ENCODE measurements around the gene COL18A1. TPM values are rescaled to one million over a fixed set of nuclear protein-coding genes. Genes with fewer than 3 reads are reported as not detected.

Gene COL18A1
- total RNA-seq, 4 donors from 2014 or later, result 64.7 to 110 (median 98.9) TPM

DNA sequence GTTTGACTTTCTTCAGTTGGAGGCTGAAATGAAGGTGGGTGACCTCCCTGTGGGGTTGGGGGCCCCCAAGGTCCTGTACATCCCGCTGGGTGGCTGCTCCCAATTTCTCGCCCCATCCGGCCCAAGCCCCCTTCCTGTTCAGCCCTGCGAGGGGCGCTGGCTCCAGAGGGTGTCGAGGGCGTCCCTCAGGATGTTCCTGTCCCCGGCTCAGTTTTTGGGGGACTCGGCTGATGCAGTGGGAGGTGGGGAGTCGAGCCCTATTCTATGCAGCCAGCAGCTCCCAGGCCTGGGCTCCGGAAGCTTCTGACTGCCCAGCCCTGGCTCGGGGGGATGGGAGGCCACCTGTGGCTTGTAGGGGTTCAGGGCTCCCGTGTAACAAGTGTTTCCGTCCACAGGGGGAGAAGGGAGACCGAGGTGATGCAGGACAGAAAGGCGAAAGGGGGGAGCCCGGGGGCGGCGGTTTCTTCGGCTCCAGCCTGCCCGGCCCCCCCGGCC lies 99.1 kb downstream of the COL18A1 start:
- no peak for ATAC-seq (ENCODE audit: low FRiP score)
- no peak for DNase-seq (ENCODE audit: low spot score)
- TF ChIP-seq, protein P1, sequence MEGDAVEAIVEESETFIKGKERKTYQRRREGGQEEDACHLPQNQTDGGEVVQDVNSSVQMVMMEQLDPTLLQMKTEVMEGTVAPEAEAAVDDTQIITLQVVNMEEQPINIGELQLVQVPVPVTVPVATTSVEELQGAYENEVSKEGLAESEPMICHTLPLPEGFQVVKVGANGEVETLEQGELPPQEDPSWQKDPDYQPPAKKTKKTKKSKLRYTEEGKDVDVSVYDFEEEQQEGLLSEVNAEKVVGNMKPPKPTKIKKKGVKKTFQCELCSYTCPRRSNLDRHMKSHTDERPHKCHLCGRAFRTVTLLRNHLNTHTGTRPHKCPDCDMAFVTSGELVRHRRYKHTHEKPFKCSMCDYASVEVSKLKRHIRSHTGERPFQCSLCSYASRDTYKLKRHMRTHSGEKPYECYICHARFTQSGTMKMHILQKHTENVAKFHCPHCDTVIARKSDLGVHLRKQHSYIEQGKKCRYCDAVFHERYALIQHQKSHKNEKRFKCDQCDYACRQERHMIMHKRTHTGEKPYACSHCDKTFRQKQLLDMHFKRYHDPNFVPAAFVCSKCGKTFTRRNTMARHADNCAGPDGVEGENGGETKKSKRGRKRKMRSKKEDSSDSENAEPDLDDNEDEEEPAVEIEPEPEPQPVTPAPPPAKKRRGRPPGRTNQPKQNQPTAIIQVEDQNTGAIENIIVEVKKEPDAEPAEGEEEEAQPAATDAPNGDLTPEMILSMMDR (IDR thresholded peaks at IDR 0.05), result no peak

DNA sequence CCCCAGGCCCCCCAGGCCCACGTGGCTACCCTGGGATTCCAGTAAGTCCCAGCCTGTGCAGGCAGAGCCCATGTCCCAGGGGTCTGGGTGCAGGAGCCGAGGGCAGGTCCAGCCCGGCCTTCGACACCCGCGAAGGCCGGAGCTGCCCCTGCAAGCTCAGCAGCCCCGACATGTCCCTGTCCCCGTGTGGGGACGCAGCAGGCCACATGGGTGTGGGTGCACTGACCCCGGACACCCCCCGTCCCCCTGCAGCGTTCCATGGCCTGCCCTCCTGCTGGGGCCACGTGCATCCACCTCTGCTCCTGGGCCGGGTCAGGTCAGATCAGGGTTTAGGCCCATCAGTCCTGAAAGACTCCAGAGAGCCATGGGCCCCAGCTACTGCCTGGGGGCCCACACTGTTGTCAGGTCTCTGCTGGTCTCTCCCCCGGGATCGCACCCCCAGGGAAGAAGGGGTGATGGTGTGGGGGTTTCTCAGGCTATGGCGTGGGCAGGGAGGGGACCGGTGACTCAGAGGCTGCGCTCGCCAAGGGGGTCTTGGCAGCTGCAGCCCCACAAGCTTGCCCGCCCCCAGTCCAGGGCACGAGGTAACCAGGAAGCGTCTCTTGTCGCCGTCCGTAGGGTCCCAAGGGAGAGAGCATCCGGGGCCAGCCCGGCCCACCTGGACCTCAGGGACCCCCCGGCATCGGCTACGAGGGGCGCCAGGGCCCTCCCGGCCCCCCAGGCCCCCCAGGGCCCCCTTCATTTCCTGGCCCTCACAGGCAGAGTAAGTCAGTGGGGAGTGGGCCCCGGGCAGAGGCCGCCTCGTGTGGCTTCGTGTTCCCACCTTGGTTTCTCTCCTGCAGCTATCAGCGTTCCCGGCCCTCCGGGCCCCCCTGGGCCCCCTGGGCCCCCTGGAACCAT lies 99.8 kb downstream of the COL18A1 start:
- DNase-seq (ENCODE audit: low spot score), result no peak
- ATAC-seq (ENCODE audit: low FRiP score), result no peak
- TF ChIP-seq, protein P1 (IDR thresholded peaks at IDR 0.05), result no peak

DNA sequence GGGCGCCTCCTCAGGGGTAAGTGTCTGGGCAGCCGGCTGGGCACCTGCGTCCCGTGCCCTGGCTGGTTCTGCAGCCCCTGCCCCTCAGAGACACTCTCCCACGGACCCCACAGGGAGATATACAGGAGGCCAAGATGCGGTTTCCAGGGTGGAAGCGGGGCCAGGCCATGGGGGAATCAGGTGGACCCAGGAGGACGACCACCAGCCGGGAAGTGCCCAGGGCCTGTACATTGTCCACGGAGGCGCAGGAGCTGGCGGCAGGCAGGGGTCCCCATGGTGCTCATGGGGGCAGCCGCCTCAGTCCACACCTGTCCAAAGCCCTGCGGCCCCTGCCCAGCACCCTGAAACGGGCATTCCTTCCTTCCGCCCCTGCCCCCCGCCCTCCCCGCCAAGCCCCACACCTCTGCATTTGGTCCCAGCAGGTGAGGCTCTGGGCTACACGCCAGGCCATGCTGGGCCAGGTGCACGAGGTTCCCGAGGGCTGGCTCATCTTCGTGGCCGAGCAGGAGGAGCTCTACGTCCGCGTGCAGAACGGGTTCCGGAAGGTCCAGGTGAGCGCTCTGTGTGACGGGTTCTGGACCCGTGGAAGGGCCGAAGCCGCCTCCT lies 100.6 kb downstream of the COL18A1 start:
- TF ChIP-seq, protein P1 (IDR thresholded peaks at IDR 0.05), result no peak
- DNase-seq (ENCODE audit: low spot score) (no peak), ATAC-seq (ENCODE audit: low FRiP score) (no peak)

DNA sequence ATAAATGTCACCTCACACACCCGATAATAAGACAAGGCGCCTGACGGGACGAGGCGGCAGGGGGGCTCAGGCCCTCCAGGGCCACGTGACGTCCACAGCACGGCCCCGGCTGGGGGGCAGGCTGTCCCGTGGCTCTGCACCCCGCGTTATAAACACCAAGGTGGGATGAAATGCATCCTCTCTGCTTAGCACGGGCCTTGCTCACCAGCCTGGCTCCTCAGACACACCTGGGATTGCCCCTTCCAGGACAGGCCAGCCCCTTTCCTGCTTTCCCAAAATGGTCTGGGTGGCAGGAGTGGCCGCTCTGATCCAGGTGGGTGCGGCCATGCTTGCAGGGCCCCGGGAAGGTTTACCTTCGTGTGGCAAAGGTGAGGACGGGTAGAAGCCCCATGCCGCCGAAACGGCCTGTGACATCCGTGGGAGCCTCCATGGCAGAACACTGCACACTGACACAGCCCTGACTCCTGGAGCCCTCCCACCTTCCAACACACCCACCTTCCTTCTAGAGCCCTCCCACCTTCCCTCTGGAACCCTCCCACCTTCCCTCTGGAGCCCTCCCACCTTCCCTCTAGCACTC lies 101.4 kb downstream of the COL18A1 start:
- DNase-seq (ENCODE audit: low spot score) (no peak), ATAC-seq (ENCODE audit: low FRiP score) (no peak)
- TF ChIP-seq, protein P1 (IDR thresholded peaks at IDR 0.05), result no peak

DNA sequence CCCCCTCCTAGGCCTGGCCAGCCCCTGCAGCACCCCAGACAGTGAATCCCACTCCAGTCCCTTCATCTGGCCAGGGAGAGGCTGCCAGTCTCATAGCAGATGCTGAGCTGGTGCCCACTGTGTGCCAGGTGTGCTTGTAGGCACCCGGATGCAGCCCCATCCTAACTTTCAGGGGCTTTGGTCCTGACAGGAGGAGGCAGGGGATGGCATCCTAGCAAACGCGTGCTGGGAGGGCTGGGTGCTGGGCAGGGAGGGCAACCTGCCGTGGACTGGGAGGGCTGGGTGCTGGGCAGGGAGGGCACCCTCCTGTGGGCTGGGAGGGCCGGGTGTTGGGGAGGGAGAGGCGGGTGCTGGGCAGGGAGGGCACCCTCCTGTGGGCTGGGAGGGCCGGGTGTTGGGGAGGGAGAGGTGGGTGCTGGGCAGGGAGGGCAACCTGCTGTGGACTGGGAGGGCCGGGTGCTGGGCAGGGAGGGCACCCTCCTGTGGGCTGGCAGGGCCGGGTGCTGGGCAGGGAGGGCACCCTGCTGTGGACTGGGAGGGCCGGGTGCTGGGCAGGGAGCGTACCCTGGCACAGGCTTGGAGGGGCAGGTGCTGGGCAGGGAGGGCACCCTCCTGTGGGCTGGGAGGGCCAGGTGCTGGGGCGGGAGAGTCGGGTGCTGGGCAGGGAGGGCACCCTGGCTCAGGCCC lies 102.0 kb downstream of the COL18A1 start:
- TF ChIP-seq, protein P1 (IDR thresholded peaks at IDR 0.05), result no peak
- DNase-seq (ENCODE audit: low spot score), result no peak
- ATAC-seq (ENCODE audit: low FRiP score), result no peak

DNA sequence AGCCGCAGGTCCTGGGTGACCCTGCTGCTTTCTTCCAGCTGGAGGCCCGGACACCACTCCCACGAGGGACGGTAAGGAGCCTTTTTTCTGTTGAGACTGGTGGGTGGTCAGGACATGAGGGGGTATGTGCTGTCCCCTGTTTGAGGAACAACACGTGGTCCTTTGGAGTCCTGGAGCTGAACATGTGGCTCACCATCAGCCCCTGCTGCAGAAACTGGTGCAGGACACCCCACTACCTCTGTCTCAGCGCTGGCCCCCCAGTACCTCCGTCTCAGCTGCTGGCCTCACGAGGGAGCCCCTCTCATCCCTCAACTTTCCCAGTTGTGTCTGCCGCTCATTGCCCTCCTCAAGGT lies 102.5 kb downstream of the COL18A1 start:
- TF ChIP-seq, protein P1 (IDR thresholded peaks at IDR 0.05), result no peak
- DNase-seq (ENCODE audit: low spot score), result no peak
- no peak for ATAC-seq (ENCODE audit: low FRiP score)
